Stimulated activated CD8-positive, alpha-beta memory T cell treated with anti-CD3 and anti-CD28 coated beads, Interleukin-7, amount 100 ng/mL, for 4 hours (primary cell): ENCODE data around the gene RNF31.

Source experiments
- DNase-seq, 2 donors: peaks; one replicate each; pipeline ENCODE4 v3.0.0-alpha.2; 2020; ENCODE audit warnings: low read depth in 2 of 2

RNF31 gene

DNA sequence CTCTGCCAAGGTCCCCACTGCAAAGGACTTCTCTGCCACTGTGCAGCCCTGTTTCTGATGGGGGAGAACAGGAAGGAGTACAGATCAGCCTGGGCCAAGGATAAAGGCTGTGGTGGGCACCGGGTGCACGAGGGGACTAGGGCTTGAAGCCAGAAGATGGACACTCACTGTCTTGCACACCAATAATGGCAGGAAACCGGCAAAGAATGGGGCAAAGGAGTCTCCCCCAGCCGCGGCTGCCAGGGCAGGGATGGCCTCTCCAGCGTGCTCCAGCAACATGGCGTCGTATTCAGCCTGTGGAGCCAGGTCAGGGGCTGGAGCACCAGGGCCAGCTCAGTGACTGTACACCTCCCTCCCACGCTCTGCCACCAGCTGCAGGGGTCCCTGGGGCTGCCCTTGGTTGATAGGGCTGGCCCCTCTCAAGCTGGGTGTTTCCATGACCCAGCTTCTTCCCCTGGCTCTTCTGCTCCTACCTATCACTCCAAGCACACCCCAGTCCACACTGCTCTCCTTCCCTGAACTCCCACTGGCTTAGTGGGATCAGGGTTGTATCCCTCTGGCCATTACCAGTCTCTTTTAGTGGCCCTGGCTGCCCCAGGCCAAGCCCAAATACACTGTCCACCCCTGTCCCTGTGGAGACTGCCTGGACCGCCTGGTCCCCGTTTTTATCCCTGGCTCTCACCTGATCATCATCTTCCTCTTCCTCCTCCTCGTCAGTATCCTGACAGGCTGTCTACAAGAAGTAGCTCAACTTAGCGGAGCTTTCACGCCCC, 35.0 kb downstream of the RNF31 start:
- no peak for DNase-seq

DNA sequence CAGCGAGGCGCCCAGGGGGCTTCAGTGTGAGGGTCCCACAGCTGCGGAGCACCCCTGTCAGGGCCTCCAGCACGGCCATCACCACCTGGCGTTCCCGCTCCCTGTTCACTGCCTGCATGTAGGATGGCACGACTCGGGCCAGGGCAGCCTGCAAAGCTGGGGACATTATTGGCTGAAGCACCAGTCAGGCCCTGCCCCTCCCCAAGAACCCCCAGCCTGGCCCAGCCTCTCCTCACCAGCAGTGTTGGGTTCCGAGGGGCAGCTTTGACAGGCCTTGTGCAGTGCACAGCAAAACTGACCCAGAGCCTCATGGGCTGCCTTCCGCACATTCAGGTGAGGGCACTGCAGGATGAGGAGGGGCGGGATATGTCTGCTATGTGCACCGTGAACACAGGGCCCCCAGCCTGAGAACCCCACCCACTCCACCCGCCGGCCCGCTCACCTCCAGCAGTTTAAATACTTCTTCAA, 35.8 kb downstream of the RNF31 start:
- DNase-seq, result no peak

DNA sequence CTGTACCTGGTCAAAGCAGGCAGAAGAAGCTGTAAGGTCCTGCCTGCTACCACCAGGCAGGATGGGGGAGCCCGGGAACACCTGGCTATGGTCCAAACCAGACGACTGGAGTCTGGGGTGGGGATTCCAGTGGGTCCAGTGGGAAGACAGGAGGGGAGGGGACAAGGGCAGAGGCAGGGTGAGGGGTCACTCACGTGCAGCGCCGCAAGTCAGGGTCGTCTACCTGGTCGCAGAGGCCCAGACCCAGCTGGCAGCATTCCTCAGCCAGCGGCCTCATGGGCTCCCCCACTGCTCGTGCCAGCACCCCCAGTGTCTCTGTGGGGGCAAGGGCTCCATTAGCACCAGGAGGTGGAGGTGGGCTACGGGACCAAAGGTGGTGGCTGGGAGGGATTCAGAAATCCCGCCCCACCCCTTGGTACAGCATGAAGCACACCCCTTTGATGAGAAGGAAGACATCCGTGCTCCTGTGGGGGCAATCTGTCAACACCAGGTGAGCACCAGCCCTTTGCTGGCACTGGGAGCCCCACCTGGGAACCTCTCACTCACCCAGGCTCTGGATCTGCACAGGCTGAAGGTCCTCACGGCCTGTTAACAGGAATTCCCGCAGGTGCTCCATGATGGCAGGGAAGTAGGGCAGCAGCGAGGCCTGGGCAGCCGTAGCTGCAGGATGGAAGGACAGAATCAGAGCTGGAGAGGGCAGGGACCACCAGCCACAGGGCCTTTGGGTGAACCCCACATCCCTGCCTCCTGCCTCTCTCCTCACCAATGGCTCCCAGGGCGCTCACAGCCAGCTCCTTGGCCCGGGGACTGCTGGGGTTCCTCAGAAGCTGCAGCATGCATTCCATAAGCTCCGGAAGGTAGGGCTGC, 37.0 kb downstream of the RNF31 start:
- DNase-seq, result no peak

DNA sequence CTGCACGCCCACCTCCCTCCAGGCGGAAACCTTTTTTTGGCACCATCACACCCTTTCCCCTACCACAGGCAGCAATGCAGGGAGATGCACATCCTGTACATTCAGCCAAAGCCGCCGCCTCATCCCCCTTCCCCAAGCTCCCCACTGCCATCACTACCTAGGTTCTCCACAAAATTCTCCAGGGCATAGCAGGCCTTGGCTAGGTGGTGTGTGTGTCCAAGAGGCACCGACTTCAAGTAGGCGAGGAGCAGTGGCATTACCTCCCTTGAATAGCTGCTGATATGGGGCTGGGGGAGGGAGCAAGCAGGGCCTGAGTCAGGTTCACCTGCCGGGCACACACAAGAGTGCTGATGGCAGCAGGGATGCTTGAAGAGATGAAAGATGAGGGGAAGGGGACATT, 37.7 kb downstream of the RNF31 start:
- DNase-seq, result no peak

DNA sequence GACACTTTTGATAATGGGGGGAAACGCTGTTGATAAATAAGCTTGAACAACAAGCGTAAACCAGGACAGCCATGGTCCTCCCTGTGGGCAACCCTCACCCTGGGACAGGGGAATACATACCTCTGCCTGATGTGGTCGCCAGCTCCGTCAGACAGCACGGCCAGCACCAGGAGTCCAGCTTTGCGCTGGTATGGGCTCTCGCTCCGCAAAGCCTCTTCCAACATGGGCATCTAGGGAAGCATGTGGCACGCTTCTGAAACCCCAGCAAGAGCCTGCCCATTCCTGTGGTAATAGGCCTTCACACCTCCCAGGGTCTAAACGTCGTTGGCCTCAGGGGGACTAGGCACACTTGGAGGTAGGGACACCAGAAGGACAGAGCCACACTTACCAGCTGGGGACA, 38.4 kb downstream of the RNF31 start:
- no peak for DNase-seq

DNA sequence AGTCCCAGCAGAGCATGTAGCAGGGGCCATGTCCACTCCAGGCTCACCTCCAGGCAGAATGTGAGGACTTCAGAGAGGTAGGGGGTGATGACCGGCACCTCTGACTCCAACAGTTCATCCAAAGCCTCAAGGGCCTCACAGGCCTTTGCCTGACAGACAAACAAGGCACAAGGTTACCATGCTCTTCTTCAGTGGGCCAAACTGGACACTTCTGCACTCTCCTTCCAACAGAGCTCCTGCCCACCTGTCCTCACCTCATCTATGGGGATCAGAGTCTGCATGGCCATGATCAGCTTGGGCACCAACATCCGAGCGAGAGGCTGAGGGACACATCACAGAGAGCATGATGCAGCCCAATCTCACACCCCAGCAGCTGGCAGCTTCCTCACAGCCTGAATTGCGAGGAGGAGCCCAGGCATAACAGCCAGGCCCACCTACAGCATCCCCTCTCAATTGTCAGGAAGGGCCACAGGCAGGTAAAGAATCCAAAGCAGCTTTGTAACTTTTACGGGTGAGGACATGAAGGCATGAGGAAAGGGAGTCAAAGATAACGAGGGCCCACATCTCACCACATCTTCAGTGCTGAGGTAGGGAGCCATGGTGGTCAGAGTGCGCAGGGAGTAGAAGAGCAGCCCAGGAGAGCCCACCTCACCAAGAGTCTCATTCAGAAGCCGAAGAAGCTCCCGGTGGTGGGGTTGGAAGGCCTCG, 39.7 kb downstream of the RNF31 start:
- no peak for DNase-seq

DNA sequence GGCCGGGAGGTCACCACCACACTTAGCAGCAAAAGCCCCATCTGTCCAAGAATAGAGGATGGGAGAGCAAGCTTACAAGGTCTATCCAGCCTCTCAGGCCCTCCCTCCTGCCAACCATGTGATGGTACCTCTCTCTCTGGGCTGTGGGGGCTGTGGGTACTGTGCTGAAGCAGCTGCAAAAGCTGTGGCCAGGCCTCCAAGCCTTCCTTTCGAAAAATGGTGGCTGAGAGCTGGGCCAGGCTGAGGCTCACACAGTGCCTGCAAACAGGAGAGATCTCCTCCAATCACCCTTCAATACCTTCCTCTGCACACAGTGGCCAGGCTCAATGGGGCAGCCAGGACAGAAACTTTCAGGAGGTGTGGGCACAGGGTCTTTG, 40.2 kb downstream of the RNF31 start:
- DNase-seq, result no peak

DNA sequence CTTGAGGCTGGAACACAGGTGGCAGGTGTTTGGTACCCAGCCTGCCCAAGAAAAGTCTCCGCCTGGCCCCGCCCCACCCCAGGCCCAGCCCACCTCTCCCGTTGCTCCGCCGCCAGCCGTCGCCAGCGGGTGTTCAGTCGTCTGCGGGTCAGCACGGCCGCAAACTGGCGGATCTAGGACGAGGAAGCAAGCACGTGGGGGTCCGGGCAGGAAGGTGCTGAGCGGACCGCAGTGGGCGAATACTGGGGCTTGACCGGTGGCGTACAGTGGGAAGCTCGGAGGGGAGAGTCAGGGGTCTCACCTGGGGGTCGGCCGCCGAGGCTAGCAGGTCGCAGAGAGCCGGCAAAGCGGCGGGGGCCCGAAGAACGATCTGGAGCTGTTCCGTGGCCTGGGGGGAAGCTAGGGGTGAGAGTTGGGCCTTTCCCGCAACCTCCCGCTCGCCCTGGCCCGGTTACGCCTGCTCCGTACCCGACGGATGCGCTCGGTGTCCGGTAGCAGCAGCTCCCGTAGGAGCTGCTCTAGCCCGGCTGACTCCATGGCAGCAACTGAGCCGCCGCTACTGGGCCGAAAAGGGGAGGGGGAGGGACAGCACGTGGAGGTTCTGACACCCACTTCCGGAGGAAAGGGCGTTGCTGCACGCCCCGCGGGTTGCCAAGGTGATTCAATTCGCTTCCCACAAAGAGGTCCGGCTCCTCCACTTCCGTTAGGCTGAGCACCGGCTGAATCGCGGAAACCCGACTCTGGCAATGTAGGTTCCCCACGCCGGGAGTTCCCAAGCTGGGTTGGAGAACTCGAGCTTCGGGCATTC, 41.2 kb downstream of the RNF31 start, which contains the start of gene IPO4:
TSS of gene IPO4 (minus strand) at position 566 of the 808 bp plus-strand sequence. CDS start at position 537, 29 bp downstream.
- peak; percentile 93 to 94 for DNase-seq

DNA sequence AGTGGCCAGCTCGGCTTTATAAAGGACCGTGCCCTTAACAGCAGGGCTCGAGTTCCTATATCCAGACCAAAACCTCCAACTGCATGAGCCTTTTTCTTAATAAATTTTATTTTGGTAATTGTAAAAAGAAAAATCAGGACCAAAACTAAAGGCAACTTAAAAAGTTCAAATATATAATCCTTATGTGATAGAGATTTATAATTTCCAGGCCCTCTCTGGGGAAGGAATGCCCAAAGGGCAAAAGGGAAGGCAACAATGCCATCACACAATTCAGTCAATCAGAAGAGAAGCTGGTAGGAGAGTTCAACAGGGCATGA, 41.7 kb downstream of the RNF31 start:
- DNase-seq, result no peak

DNA sequence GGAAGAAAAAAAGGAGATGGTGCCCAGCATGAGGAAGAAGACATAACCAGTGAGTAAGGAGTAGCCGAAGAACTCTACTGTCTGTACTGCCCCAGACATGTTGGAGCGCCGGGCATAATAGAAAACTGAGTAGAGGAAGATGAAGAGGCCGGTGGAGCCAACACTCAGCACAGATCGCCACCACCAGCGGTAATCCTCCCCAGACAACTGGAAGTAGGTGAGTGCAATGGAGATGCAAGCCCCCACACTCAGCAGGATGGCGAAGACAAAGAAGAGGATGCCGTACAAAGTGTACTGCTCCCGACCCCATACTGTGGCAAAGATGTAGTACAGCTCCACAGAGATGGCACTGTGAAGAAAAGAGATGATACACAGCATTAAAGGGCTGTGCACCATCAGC, 42.2 kb downstream of the RNF31 start:
- no peak for DNase-seq

DNA sequence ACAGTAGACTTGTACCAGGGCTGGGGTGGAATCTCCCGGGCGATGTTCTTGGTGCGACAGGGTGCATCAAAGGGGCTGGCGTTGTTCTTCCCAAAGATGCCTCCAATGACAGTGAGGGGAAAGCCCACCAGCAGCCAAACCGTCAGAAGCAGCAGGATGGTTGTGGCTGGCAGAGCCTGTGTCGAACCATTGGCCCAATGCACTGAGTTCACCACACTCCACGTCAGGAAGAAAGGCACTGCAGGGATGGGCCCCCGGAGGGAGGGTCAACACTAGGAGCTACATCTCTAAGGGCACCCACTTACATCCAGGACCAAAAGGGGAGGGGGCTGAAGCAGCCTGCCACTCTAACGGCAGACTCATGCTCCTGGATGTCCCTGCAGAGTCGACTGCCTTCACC, 43.1 kb downstream of the RNF31 start:
- DNase-seq, result no peak

DNA sequence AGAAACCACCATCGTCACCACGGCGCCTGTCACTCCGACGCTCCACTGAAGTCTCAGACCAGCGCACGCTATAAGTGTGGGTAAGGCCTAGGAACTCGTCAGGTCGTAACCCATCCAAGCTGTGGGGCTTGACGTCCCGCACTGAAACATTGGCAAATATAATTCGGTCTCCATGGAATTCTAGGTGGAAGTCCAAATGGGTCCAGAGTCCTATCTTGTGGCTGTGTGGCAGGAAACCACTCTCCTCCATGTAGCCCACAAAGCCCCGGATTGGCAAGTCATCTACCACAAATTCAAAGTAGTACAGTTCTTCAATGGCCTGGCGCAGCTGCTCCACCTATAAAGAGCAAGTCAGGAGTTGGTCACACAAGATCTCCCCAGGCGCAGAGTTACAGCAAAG, 45.6 kb downstream of the RNF31 start:
- no peak for DNase-seq

DNA sequence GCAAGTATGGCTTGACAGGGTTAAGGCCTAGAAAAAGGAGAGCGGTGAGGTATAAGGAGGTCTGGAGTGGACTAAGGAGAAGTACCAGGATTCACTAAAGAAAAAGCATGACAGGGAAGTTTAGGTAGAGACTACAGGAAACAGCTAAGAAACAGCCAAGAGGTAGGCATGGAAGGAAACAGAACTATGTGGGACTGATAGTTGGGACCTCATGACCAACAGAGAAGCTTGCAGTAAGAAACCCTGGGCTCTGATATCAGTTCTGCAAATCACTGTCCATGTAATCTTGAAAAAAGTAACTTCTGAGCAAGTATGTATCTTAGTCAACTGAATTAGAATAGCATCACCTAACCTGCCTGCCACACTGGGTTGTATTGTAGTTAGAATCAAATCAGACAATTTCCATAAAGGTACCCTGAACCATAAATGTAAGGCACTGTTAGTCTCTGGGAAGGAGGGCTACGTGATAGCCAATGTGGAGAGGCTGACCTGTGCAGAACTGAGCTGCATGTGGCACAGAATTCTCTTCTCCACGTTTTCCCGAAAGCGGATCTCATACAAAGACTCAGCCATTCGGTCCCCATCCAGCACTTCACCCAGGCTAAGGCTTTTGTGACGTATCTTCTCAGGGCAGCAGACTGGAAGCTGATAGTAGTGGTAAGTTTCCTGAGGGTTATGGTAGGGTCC, 47.0 kb downstream of the RNF31 start:
- no peak for DNase-seq

DNA sequence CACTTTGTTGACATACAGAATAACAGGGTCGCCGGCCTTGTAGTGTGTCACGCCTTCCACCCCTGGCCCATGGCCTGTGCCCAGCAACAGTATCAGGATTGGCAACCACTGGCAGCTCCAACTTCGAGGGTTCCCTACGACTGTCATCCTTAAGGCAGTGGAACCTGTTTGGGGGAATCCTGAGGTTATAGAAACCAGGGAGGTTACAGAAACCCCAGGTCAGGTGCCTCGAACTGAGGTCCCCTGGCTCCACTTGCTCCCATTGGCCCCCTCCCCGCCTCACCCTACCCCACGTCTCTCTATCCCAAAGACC, 47.5 kb downstream of the RNF31 start:
- no peak for DNase-seq

DNA sequence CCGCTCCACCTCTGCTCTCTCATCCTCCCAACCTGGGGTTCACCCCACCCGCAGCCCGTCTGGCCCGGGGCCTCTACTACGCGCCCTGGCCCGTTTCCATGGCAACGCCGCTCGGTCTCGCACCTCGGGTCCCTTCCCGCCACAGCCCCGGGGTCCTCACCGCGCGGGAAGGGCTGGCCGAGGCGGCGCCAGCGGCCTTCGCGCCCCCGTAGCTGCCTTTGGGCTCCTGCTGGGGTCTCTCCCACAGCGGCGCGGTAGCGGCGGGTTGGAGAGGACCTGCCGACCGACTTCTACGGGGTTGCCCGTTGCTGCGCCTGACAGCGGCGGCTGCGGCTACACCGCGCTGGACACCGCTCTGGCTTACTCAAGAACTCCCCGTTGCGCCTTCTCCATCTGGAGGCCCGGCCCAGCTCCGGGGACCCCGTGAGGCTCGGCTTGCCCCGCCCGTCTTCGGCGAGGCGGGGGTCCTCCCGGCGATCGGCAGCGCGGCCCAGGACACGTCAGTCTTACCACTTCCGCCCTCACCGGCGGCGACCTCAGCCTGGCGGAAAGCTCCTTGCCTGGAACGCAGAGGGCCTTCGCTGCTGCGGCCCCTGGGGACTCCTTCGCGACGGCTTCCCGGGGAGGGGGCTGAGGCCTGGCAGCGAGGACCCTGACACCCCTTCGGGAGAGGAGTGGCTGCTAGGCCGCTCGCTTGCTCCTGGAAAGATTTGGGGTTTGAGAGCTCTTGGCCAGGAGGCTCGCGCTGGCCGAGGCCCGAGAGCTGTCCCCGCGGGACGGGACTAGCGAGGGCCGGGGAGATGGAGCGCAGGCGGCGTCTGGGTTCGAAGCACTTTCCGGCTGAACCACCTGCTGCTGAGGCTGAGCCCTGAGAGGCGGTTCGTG, 48.1 kb downstream of the RNF31 start, which contains the start of gene TM9SF1:
TSS of gene TM9SF1 (minus strand) at position 256 of the 885 bp plus-strand sequence. CDS start 422 bp downstream, outside the sequence.
- peak; percentile 80 to 84 for DNase-seq

DNA sequence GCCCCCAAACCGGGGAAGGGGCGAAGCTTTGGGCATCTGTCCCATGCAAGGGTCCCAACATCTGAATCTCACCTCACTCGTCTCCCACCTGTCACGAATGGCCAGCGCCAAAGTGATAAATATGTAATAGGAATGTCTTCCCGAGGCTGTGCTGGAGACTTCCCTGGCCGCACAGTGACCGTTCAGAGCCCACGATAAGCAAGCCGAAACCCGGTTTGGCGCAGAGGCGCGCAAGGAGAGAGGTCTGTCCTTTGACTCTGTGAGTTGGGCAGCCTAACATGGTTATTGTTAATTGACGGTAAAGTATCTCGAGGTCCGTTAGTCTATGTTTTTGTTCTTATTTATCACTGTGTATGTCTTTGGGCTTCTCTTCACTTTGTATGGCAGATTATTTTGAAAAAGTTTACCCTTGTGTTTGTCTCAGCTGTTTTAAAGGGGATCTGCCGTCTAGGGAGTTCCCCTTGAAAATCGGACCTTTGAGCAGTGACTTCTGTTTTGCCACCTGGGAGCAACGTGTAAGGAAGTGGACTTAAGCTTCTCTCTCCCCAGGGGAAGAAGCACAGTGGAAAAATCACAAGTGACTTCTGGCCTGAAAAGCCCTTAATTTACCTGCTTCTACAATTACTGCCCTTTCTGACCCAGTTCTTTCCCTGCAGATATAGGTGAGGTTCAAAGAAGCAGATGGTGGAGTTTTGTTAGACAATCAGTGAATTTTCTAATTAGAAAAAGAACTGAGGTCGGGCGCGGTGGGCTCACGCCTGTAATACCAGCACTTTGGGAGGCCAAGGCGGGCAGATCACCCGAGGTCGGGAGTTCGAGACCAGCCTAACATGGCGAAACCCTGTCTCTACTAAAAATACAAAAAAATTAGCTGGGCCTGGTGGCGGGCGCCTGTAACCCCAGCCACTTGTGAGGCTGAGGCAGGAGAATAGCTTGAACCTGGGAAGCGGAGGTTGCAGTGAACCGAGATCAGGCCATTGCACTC, 49.1 kb downstream of the RNF31 start:
- no peak for DNase-seq

DNA sequence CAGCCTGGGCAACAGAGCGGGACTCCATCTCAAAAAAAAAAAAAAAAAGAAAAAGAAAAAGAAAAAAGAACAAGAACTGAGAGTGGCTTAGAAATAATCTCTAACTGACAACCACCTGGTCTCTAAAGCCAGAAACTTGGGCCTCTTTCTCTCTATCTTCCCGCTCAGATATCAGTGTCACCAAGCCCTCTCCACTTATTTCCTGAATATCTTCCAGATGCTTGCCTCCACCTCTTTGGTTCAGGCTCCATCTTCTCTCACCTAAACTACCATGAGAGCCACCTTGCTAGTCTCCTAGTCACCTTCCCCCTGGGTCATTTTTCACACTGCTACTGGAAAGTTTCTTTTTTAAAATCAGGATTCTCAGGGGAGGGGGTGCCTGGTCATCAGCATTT, 49.8 kb downstream of the RNF31 start:
- DNase-seq, result no peak

DNA sequence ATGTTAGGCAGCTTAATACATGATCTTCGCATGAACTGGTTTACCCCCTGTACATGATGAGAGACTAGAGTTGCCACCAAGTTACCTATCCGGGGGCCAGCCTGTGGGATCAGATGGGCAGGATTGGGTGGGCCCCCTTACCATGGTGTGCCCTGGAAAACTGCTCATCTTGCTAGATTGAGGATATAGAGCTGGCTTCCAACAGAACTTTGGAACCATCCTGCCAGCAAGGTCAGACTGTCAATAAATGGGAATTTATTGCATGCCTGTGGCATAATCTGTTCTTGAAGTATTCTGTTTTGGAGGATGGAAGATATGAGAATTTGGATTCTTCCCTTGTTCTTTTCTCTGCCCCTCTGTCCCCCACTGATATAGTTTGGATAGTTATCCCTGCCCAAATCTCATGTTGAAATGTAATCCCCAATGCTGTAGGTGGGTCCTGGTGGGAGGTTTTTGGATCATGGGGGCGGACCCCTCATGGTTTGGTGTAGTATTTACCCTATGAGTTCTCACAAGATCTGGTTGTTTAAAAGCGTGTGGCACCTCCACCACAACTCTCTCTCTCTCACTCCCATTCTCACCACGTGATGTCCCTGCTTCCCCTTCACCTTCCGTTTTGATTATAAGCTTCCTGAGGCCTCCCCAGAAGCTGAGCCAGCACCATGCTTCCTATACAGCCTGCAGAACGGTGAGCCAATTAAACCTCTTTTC, 51.7 kb downstream of the RNF31 start:
- no peak for DNase-seq
